Right atrium auricular region (tissue), 2 donors: ENCODE results near the gene CTDP1. TPM values are rescaled to one million over a fixed set of nuclear protein-coding genes. Genes with fewer than 3 reads are reported as not detected.

Experiments used
- DNase-seq: peaks from one replicate; pipeline ENCODE4 v3.0.0-alpha.2; 2019; ENCODE audit warnings: low spot score
- H3K27ac ChIP-seq, 2 donors: fragments of 200-600 bp; sonication (generic); 1 replicate in 1 of 2; 2 replicates in 1 of 2; pipeline ENCODE4 v1.5.1; 2016 to 2019
- H3K27me3 ChIP-seq, 2 donors: fragments of 200-600 bp; sonication (generic); one replicate each; pipeline versions ENCODE4 v1.5.1 to v1.6.0; 2017 to 2019
- H3K36me3 ChIP-seq: fragments of 200-600 bp; sonication (generic); one replicate; pipeline ENCODE4 v1.5.1; 2016
- H3K4me1 ChIP-seq, 2 donors: fragments of 200-600 bp; sonication (generic); one replicate each; pipeline versions ENCODE4 v1.5.1 to v1.6.0; 2017 to 2019
- H3K4me3 ChIP-seq, 2 donors: fragments of 200-600 bp; sonication (generic); 1 replicate in 1 of 2; 2 replicates in 1 of 2; pipeline ENCODE4 v1.5.1; 2017 to 2019; ENCODE audit warnings: mild to moderate bottlenecking in 1 of 2, moderate library complexity in 1 of 2
- H3K9me3 ChIP-seq, 2 donors: fragments of 200-600 bp; sonication (generic); one replicate each; pipeline ENCODE4 v1.5.1; 2019
- total RNA-seq, 2 donors: library from RNA; depleted of rRNA; stranded (reverse); fragments of >200 nt; gene quantifications; one replicate each; pipeline ENCODE4 v1.1.0, GENCODE V29; 2016
- TF ChIP-seq, protein P1 (sequence below), 2 donors: fragments of 200-600 bp; sonication (generic); IDR thresholded peaks; one replicate each; pipeline ENCODE4 v1.5.1; 2019; ENCODE audit warnings: antibody characterized with exemption in 2 of 2

Gene CTDP1
- total RNA-seq, 2 donors from 2014 or later: 6.3 to 9.2 TPM

DNA sequence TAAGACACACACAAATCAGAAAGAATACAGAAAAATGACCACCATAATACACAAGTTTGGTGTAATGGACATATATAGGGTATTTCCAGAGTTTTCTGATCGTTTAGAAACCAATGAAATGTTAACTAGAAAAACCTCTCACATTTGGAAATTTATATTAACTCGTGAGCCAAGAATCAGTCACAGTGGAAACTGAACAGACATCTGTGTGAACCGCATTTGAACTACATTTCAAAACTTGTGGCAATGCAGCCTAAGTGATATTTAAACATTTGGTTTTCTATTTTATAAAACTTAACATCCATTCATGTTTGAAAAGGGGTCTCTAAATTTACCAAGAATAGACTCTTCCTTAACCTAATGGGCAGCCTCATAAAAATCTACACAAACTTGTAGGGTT is 89.1 kb downstream of the CTDP1 start:
- DNase-seq: no peak
- Histone ChIP-seq H3K4me3 (no peak overlapping the region), H3K36me3 (no peaks in the 10 kb centered on the region), H3K27ac (no peak overlapping the region), H3K9me3 (peaks cover 0 to 19% of the 10 kb centered on the region in 2 donors), H3K4me1 (no peaks in the 10 kb centered on the region), H3K27me3 (no peaks in the 10 kb centered on the region)
- TF ChIP-seq, protein P1, sequence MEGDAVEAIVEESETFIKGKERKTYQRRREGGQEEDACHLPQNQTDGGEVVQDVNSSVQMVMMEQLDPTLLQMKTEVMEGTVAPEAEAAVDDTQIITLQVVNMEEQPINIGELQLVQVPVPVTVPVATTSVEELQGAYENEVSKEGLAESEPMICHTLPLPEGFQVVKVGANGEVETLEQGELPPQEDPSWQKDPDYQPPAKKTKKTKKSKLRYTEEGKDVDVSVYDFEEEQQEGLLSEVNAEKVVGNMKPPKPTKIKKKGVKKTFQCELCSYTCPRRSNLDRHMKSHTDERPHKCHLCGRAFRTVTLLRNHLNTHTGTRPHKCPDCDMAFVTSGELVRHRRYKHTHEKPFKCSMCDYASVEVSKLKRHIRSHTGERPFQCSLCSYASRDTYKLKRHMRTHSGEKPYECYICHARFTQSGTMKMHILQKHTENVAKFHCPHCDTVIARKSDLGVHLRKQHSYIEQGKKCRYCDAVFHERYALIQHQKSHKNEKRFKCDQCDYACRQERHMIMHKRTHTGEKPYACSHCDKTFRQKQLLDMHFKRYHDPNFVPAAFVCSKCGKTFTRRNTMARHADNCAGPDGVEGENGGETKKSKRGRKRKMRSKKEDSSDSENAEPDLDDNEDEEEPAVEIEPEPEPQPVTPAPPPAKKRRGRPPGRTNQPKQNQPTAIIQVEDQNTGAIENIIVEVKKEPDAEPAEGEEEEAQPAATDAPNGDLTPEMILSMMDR (IDR thresholded peaks at IDR 0.05): no peak

DNA sequence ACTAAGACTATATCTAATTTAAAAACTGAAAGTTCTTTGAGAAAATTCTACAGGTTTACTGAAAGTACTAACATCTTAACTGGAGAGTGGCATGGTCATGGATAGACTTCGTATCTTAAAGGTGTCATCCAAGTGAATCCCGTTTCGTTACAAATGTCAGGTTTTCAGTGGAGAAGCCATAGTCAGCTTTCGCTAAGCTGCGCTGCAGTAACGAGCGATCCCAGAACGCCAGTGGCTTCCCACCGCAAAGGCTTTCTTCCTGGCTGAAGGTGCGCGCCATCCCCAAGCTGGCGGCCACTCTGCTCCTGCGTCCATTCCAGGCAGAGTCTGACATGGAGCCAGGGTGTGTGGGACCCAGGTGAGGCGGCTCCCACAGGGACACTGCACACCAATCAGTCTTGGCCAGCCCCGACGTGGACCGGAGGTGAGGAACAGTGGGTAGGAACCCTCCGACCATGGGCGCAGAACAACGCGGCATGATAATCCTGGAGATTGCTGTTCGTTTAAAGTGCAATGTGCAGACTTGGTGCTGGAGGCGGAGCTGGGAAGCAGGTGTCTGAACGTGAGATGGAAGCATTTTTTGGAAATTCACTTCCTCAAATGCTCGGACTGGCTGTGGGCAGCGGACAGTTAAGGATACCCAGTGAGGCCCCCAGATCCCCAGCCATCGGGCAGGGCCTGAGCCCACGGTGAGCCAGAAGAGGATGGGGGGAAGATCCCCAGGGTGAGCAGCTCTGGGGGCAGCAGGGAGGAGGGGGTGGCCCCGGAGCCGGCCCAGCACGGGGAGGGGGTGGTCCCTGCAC is 90.3 kb downstream of the CTDP1 start:
- Histone ChIP-seq H3K9me3 (peaks cover 0 to 19% of the 10 kb centered on the region in 2 donors), H3K36me3 (no peaks in the 10 kb centered on the region), H3K27me3 (no peaks in the 10 kb centered on the region), H3K4me3 (no peak overlapping the region), H3K27ac (no peak overlapping the region), H3K4me1 (no peaks in the 10 kb centered on the region)
- TF ChIP-seq, protein P1 (IDR thresholded peaks at IDR 0.05): no peak
- no peak for DNase-seq

DNA sequence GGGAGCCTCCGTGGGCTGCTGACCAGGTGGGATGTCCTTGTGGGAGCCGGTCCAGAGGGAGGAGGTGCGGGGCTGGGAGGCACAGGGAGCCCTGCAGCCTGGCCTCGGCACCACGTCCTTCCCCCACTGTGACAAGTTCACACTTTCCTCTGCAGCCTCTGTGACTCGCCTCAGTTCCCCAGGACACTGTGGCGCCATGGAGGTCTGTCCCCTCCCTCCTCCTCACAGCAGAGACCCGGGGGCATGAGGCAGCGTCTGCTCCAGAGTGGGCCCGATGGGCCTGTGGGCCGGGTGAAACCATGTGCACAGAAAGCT is 90.9 kb downstream of the CTDP1 start:
- Histone ChIP-seq H3K27me3 (no peaks in the 10 kb centered on the region), H3K9me3 (peaks cover 0 to 19% of the 10 kb centered on the region in 2 donors), H3K4me1 (no peaks in the 10 kb centered on the region), H3K4me3 (no peak overlapping the region), H3K27ac (no peak overlapping the region), H3K36me3 (no peaks in the 10 kb centered on the region)
- TF ChIP-seq, protein P1 (IDR thresholded peaks at IDR 0.05): no peak
- DNase-seq: no peak

DNA sequence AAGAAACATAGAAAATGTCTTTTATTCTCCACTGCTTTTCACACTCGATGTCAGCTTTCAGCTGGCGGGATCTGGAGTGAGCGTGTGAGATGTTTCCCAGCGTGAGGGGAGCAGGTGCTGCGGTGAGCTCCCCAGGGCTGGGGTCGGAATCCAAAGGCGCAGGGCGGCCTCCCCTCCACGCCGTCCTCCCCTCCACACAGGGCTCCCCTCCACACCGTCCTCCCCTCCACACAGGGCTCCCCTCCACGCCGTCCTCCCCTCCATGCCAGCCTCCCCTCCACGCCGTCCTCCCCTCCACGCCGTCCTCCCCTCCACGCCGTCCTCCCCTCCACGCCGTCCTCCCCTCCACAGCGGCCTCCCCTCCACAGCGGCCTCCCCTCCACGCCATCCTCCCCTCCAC is 91.2 kb downstream of the CTDP1 start:
- Histone ChIP-seq H3K36me3 (no peaks in the 10 kb centered on the region), H3K27ac (no peak overlapping the region), H3K9me3 (peaks cover 0 to 19% of the 10 kb centered on the region in 2 donors), H3K4me3 (no peak overlapping the region), H3K27me3 (no peaks in the 10 kb centered on the region), H3K4me1 (no peaks in the 10 kb centered on the region)
- no peak for DNase-seq
- TF ChIP-seq, protein P1 (IDR thresholded peaks at IDR 0.05): no peak

DNA sequence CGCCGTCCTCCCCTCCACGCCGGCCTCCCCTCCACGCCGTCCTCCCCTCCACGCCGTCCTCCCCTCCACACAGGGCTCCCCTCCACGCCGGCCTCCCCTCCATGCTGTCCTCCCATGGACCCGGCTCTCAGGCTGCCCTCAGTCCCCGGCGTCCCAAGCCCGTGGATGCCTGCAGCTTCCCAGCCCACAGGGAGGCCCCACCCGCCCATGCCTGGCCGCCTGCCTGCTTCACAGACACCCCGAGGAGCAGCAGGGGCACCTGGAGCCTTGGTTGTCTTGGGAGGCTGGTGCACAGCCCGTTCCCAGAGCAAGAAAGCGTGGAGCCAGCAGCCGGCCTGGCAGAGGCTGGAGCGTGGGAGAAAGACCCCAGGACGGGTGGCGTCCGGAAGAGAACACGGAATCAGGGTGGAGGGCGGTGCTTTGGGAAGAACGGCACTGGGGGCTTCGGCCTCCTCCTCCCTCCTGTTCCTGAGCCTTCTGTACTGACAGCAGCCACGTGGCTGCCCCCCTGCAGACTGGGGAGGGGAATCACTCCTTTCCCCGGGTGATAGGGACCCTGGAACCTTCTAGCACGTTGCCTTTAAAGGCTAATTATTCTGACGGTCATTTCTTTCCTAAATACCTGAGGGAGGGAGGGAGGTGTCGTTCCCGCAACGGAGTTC is 92.0 kb downstream of the CTDP1 start:
- Histone ChIP-seq H3K4me1 (no peaks in the 10 kb centered on the region), H3K9me3 (peaks cover 0 to 19% of the 10 kb centered on the region in 2 donors), H3K4me3 (no peak overlapping the region), H3K36me3 (no peaks in the 10 kb centered on the region), H3K27ac (no peak overlapping the region), H3K27me3 (no peaks in the 10 kb centered on the region)
- TF ChIP-seq, protein P1 (IDR thresholded peaks at IDR 0.05): no peak
- DNase-seq: no peak
